Astrocyte of the cerebellum (primary cell): ENCODE results near the gene CD83.

Experiments
- DNase-seq: peaks from one replicate; pipeline ENCODE4 v3.0.0-alpha.2; 2011; ENCODE audit warnings: low read depth
- H3K4me3 ChIP-seq: 2 replicates; pipeline ENCODE4 v1.5.1; 2011; ENCODE audit warnings: mild to moderate bottlenecking, low read depth, low read length, moderate library complexity
- CTCF ChIP-seq: IDR thresholded peaks from 2 replicates; pipeline ENCODE4 v1.5.1; 2012; ENCODE audit warnings: low read length, low read depth, moderate library complexity, mild to moderate bottlenecking; ENCODE audit errors: missing control alignments
- in situ Hi-C: cut with HindIII; loops from 2 replicates; pipeline ENCODE4 v1.10.0; 2017; ENCODE audit warnings: low sequenced_read_pairs

The CD83 gene

GRCh38 chr6:14095437-14095836, 22.1 kb upstream of the CD83 start:
- no peak for DNase-seq
- in situ Hi-C loops = no loop called here
- no peak overlapping the region for H3K4me3 ChIP-seq
- no peak for TF ChIP-seq CTCF

- TF ChIP-seq CTCF = no peak
- in situ Hi-C loops = no loop called here
- DNase-seq = no peak
- H3K4me3 ChIP-seq = no peak overlapping the region
Measured at GRCh38 chr6:14100138-14100537, 17.4 kb upstream of the CD83 start.

GRCh38 chr6:14100966-14101365, 16.6 kb upstream of the CD83 start:
- H3K4me3 ChIP-seq = no peak overlapping the region
- no peak for DNase-seq
- in situ Hi-C loops = no loop called here
- TF ChIP-seq CTCF = no peak

GRCh38 chr6:14102383-14102782, 15.2 kb upstream of the CD83 start:
- no peak for DNase-seq
- no peak for TF ChIP-seq CTCF
- no peak overlapping the region for H3K4me3 ChIP-seq
- in situ Hi-C loops = no loop called here

GRCh38 chr6:14105547-14105946, 12.0 kb upstream of the CD83 start:
- no peak for DNase-seq
- in situ Hi-C loops = no loop called here
- no peak overlapping the region for H3K4me3 ChIP-seq
- TF ChIP-seq CTCF = no peak

GRCh38 chr6:14107000-14107399, 10.6 kb upstream of the CD83 start:
- TF ChIP-seq CTCF = no peak
- in situ Hi-C loops = no loop called here
- no peak for DNase-seq
- H3K4me3 ChIP-seq = no peak overlapping the region
